ENCODE results near the gene MAGI2.

DNA sequence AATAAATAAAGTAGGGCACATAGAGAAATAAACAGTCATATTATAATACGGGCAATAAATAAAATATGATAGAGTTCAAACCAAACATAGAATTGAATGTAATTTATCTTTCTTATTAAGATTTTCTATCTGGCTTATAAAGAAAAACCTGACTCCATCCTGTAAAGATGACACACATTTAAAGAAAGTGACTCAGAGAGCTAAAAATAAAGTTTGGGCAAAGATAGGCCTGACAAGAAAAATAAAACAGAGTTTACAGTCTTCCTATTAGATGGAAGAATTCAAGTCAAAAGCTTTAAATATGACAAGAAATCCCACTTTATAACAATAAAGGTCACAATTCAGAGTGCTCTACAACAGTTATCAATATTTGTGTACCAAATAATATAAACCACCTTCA is 1074.3 kb downstream of the MAGI2 start:
- TF ChIP-seq CTCF (IDR thresholded peaks at IDR 0.05) (no peak), POLR2A (IDR thresholded peaks at IDR 0.05) (no peak)
